Measurements from ENCODE around the gene NPW.
"Not testable (repeated sequence)": the region's sequence is repeated elsewhere in the genome, so short reads cannot be mapped to it uniquely, and the experiment has no call there.

The NPW gene

GRCh38 chr16:2023092-2024031, 3.8 kb downstream of the NPW start:
- DNase-seq (ENCODE audit: low spot score) = peak; percentile 95

GRCh38 chr16:2024032-2024420, 4.4 kb downstream of the NPW start:
- DNase-seq (ENCODE audit: low spot score) = no peak

DNA sequence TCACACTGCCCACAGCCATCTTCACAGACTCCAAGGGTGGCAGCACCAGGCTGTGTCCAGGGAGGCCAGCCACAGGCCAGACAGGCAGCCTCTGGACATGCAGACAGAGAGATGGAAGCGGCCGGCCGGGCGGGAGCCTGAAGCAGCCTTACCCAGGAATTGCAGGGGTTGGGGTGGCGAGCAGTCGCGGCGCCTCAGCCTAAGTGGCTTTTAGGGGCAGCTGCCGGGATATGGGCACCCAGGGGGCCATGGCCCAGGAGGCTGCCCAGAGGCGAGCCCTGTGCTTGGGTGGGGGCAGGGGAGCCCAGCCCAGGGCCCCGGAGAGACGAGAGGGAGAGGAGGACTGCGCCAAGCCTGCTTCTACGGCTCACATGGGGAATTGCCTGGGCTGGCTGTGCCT, 5.7 kb downstream of the NPW start:
- DNase-seq (ENCODE audit: low spot score) = no peak

- DNase-seq (ENCODE audit: low spot score) = no peak
Observed at GRCh38 chr16:2025878-2026460, 6.4 kb downstream of the NPW start.

GRCh38 chr16:2026461-2027023, 7.0 kb downstream of the NPW start, which contains the start of gene NHERF2:
Gene NHERF2, plus strand, starts transcription at chr16:2026902. Its CDS starts 104 bp downstream, at chr16:2027006.
- DNase-seq (ENCODE audit: low spot score) = no peak

DNA sequence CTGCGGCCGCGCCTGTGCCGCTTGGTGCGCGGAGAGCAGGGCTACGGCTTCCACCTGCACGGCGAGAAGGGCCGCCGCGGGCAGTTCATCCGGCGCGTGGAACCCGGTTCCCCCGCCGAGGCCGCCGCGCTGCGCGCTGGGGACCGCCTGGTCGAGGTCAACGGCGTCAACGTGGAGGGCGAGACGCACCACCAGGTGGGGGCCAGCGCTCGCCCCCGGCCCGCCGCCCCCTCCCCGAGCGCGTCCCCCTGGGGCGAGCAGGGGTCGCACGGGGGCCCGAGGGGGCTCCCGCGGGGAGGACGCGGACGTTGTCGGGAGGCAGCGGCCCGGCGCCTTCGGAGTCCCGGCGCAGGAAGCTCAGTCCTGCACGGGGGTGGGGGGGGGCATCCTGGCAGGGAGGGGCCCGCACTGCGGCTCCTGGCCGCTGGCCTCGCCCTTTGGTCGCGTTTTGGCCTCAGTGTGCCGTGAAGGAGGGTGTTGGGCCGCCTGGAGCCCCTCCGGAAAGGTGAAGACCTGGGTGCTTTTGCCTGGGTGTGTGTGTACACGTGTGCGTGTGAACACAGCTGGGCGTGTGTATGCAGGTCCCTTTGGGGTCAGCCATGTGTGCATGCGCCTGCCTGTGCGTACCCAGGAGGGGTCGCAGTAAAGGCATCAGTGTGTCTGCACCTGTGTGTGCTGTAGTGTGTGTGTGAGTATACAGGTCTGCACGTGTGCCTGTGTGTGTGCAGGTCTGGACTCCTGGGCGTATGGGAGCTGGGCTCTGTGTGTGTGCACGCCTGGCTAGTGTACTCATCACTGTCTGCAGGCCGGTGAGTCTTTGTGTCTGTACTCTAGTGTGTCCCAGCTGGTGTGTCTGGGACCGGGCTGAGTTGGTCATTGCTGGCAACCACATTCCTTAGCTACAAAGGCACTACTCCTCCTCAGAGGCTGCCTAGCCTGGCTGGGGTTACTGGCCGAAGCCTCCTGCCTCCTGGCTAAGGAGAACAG, 7.7 kb downstream of the NPW start:
- no peak for DNase-seq (ENCODE audit: low spot score)

DNA sequence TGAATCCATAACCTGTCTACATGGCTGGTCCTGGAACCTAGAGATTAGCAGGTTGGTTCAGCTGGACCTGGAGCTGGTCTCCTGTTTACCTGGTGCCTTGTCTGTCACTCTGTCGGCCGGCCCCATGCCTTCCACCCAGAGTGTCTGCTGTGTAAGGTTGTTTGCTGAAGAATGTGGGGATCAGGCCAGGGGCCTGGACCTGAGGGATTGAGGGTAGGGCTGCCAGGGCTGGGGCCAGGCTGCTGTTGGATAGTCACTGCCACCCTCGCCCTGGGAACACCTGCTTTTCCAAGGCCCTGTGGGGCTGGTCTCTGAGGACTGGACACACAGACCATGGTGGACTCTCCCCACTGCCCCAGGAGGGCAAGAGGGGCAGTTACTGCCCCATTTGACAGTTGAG, 8.6 kb downstream of the NPW start:
- DNase-seq (ENCODE audit: low spot score) = no peak

GRCh38 chr16:2028620-2029220, 9.1 kb downstream of the NPW start:
- no peak for DNase-seq (ENCODE audit: low spot score)

DNA sequence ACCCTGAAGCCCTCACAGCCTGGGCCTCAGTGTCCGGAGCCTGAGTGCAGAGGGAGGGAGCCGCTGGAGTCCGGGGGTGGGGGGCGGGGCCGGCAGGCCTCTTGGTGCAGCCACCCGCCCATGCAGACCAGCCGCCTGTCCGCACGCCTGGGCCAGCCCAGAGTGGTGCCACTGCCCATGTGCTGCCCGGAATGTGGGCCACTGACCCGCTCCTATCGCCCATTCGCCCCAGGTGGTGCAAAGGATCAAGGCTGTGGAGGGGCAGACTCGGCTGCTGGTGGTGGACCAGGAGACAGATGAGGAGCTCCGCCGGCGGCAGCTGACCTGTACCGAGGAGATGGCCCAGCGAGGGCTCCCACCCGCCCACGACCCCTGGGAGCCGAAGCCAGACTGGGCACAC, 9.8 kb downstream of the NPW start:
- DNase-seq (ENCODE audit: low spot score) = no peak

DNA sequence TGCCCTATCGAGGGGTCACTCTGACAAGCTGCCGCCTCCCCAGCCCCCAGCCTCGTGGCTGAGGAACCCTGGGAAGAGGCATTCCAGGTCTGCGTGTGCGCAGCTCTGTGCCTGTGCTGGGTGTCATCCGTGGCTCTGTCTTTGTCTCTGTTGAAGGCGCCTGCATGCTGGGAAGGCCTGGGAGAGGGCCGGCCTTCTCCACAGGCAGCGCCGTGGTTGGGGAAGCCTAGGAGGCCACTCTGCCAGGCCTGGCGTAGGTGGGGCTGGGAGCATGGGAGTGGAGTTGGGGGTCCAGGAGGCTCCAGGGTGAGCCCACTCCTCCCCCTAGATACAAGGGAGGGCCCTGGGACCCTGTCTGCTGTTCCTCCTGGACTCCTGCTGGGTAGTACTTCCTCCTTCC, 10.5 kb downstream of the NPW start:
- DNase-seq (ENCODE audit: low spot score) = no peak

DNA sequence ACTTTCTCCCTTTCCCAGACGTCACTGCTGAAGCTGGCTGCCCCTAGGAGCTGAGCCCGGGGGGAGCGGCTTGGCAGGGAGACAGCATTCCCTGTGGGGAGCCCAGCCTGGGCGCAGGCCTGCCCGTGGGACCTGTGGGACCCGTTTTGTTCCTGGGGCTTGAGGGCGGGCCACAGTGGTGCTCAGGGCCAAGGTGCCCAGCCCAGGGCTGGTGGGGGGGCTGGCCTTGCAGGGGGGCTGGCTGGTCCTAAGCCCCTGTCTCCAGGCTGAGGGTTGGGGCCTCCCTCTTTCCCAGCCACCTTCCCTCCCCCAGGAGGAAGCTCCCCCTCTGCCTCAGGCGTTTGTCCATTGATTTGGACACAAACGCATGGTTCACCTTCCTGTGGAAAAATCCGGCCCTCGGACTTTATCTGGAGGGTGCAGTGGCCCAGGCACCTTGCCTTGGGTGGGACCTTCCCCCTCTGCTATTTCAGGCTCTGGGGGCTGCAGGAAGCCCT, 11.5 kb downstream of the NPW start:
- no peak for DNase-seq (ENCODE audit: low spot score)

DNA sequence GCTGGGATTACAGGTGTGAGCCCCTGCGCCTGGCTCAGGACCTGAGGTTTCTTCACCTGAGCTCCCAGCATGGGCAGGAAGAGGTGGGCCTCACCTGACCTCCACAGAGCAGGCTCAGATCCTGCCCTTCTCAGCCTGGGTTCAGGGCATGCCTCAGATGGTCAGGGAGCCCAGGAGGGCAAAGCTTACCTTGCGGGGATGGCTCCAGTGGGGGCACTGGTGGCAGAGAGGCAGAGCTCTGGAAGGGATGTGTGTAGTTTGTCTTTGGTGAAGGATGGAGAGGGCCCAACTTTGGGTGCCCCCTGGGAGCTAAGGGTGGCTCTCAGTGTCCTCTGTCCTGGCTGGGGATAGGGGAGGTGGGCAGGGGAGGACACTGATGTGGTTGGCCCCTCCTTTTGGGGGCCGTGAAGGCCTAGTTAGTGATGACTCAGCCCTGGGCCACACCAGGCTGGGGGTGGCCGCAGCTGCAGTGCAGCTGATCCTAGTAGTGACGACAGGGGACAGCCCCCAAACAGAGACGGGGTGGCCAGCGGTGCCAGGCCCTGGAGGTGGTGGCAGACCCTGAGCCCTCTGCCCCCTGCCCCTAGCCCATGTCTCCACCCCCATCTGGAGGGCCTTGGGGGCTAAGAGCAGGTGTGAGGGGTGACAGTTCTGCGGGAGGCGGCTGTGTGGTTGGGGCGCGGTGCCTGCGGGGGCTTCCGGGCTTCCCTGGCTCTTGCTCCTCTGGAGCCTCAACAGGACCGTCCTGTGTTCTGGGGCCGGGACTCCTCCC, 12.9 kb downstream of the NPW start:
- DNase-seq (ENCODE audit: low spot score) = peak; percentile 50

DNA sequence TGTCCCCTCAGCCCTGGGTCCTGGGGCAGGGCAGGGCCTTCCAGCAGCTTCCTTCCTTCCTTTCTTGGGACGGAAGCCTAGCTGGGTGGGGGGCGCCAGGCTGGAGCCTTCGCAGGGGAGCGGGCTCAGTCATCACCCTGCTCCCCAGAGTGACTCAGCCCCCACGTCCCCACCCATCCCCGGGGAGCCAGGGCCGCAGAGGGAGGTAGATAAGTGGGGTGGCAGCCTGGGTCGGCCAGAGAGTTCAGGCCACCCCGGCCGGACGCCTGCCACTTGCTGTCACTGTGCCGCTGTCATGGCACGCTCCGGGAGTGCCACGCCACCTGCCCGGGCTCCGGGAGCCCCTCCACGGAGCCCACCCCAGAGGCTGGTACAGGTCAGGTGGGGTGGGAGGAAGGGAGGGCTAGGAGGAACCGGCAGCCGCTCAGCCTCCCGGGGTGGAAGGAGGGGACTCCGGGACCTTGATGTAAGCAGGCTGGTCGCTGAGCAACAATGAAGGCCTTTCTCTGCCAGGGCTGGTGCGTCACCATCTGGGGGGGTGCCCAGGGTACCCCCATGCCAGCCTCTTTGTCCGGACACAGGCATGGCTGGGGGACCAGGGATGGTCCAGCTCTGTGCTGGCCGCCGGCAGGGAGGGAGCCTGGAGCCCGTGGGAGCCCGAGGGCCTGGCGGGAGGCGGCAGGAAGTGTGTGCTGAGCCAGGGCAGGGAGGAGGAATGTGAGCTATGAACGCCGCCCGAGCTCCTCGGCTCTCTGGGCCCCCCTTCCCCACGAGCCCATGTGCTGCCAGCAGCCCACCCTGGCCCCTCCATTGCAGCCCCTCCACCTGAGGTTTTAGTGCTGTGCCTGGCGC, 13.7 kb downstream of the NPW start:
- peak; percentile 93 for DNase-seq (ENCODE audit: low spot score)

- not testable (repeated sequence) for DNase-seq (ENCODE audit: low spot score)
Observed at GRCh38 chr16:2033909-2034695, 14.5 kb downstream of the NPW start.

DNA sequence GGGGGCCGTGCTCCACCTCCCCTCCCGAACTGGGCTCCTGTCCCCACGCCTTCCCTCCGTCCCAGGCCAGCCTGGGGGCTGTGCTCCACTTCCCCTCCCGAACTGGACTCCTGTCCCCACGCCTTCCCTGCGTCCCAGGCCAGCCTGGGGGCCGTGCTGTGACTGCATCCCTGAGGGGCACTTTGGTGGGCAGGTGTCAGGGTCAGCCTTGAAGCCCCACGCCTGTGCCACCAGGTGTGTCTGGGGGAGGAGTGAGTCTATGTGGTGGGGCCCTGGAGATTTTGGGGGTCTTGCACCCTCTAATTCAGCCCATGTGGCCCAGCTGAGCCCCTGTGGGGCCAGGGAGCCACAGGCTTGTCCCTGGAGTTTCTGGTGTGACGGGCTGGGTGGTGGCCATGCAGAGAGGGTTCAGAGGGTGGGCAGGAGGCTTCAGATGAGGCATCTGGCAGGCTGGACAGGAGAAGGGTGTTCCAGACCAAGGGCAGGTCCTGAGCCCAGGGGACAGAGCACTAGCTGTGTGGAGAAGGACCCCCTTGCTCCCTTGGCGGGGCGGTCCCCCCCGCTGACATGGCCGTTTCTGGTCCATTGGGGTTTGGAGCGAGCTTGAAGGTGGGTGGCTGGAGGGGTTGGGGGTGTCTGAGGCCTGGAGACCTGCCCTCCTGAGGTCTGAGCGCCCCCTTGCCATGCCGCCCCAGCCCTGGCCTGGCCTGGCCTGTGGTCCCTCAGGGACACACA, 15.3 kb downstream of the NPW start:
- no peak for DNase-seq (ENCODE audit: low spot score)

DNA sequence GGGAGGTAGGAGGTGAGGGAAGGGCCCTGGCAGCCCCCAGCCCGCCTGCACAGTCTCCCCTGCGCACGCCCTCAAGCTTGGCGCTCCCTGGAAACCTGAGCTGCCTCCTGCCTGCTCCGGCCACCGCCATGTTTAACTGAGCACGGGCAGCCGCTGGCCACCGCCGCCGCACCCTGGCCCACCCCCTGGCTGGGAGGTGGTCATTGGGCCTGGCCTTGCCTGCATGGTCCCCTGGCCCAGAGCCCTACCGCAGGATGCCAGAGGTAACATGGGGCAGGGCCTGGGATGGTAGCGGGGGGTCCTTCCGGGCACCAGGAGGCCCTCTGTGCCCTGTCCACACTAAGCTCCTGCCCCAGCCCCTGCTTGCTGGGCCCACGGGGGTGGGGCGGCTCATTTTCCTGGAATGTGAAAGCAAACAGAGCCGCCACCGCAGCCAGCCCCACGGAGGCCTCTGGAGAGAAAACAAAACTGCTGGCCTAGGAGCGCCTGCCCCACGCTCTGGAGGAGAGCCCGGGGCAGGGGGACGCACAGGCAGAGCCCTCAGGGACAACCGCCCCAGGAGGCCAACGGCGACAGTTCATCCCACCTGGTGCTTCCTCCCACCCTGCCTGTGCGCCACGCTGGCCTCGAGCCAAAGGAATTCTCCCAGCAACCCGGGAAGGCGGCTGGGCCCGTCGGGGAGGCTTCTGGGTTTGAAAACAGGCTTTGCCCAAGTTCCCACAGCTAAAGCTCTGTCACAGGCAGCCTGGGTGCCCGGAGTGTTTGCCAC, 16.0 kb downstream of the NPW start:
- no peak for DNase-seq (ENCODE audit: low spot score)
